NOMO-1 treated with dmso at 0.1 percent for 144 hours (cell line): ENCODE measurements around the gene GALNT5.
"Not testable (repeated sequence)": the region's sequence is repeated elsewhere in the genome, so short reads cannot be mapped to it uniquely, and the experiment has no call there.

Source experiments
- DNase-seq: peaks from one replicate; lab custom pipeline; 2025; ENCODE audit not compliant: unreplicated experiment; lab: John Stamatoyannopoulos, UW

GALNT5 gene

DNA sequence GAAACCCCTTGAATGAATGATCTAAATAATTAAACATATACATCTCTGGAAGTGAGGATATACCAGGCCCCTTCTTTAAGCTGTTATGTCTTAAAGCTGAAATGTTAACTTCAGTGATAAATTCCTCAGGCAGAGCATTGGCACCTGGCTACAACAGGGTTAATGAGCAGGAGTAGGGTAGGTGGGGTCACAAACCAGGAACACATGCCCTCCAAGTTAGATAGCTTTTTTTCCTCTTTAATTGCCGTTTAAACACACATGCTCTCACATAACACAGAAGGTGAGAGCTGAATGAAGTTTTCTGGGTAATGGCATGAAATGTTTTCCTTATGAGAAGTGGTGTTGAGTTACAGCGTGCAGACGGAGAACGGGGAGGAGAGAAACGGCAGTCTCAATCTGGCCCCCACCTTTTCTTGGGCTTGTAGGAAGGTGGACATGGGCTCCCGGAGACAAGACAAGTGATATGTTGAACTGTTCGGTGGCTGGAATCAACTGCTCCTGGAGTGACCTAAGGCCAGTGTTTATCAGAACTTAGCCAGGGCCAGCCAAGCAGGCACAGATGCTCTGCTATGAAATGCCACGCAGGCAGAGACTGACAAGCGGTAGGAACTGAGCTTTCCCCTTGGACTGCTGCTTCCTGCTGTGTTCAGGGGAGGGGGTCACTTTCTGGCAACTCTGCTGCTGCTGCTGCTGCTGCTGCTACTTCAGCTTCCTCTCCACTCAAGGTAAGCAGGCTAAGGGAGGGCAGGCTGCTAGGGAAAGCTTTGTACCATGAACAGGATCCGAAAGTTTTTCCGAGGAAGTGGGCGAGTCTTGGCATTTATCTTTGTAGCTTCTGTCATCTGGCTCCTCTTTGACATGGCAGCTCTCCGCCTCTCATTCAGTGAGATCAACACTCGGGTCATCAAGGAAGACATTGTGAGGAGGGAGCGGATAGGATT, at the start of gene GALNT5:
Gene GALNT5, plus strand, starts transcription at position 394 of the 941 bp plus-strand sequence. Its CDS starts 378 bp downstream, at position 772.
- no peak for DNase-seq

DNA sequence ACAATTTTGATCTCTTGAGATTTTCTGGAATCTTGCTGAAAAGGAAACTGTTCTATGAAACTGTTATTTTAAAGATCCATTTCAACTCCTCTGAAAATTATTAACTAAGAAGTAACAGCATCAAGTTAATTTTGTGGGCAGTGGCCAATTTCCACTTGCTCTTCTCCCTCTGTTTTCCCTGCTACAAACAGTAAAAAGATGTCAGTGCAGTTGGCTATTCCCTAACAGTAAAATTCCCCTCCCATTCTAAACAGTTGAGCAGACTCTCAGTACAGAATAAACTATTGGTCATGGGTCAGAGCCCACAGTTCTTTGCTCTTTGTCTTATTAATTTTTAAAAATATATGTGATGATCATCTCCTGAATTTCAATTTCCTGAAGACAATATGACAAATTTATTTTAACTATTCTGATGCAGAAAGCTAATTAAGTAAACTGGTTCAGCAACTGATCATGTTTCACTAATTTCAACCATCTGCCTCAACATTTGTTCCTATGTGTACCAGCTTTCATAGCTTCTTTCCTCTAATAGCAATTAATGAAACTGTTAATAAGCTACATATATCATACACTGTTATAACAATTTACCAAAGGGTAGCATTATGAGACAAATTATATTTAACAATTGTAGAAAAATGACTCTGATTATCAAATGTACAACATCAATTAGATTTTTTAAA, 41.1 kb upstream of the GALNT5 start:
- no peak for DNase-seq

DNA sequence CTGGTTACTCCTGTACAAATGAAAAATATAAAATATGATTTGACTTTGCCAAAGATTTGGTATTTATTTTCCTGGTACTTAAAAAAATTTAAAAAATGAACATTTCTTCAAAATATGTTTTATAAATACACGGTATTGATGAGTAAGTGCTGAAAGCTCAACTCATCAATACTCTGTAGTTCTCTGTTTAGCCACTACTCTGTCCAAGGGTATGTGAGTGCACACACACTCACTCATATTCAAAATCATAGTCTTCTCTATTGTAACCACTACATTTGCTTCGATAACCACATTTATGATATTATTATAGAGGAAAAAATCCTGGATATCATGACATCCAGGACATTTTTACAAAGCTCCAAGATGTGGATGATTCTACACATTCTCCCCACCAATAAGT, 40.1 kb upstream of the GALNT5 start:
- no peak for DNase-seq

- DNase-seq = no peak
Observed at GRCh38 chr2:157218911-157219310, 38.6 kb upstream of the GALNT5 start.

- no peak for DNase-seq
Observed at GRCh38 chr2:157220502-157220901, 37.0 kb upstream of the GALNT5 start.

GRCh38 chr2:157221394-157221988, 36.0 kb upstream of the GALNT5 start:
- no peak for DNase-seq

- no peak for DNase-seq
Observed at GRCh38 chr2:157223624-157224205, 33.8 kb upstream of the GALNT5 start.

DNA sequence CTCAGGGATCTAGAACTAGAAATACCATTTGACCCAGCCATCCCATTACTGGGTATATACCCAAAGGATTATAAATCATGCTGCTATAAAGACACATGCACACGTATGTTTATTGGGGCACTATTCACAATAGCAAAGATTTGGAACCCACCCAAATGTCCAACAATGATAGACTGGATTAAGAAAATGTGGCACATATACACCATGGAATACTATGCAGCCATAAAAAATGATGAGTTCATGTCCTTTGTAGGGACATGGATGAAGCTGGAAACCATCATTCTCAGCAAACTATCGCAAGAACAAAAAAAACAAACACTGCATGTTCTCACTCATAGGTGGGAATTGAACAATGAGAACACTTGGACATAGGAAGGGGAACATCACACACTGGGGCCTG, 33.1 kb upstream of the GALNT5 start:
- DNase-seq = not testable (repeated sequence)

GRCh38 chr2:157227592-157227991, 29.9 kb upstream of the GALNT5 start:
- no peak for DNase-seq

DNA sequence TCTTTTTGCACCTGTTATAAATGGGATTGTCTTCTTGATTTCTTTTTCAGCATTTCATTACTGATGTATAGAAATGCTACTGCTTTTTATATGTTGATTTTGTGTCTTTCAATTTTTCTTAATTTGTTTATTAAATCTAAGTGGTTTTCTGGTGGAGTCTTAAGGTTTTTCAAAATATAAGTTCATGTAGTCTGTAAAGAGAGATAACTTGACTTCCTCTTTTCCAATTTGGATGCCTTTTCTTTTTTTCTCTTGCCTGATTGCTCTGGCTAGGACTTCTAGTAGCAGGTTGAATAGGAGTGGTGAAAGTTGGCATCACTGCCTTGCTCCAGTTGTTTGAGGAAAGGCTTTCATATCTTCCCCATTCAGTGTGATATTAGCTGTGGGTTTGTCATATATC, 28.6 kb upstream of the GALNT5 start:
- no peak for DNase-seq

DNA sequence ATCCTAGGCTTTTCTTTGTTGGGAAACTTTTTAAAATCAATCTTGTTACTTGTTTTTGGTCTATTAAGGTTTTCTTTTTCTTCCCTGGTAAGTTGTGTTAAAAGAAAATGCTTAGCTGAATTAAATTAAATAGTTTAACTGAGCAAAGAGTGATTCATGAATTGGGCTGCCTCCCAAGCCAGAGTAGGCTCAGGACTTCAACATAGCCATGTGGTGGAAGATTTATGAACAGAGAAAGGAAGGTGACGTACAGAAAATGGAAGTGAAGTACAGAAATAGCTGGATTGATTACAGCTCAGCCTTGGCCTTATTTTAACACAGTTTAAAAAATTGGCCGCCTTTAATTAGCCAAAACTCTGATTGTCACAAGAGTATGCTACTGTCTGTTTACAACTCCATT, 27.9 kb upstream of the GALNT5 start:
- DNase-seq = no peak

DNA sequence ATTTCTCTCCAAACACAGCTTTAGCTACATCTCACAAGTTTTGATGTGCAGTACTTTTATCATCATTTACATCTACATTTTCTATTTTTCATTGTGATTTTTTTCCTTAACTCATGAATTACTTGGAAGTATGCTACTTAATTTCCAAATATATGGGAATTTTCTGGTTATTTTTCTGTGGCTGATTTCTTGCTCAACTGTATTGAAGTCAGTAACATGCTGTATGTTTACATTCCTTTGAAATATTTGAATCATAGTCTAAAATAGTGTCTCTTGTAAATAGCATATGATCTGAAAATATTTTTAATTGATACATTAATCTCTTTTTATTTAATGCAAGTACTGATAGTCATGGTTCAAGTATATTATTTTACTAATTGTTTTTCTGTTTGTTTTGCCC, 26.0 kb upstream of the GALNT5 start:
- no peak for DNase-seq

DNA sequence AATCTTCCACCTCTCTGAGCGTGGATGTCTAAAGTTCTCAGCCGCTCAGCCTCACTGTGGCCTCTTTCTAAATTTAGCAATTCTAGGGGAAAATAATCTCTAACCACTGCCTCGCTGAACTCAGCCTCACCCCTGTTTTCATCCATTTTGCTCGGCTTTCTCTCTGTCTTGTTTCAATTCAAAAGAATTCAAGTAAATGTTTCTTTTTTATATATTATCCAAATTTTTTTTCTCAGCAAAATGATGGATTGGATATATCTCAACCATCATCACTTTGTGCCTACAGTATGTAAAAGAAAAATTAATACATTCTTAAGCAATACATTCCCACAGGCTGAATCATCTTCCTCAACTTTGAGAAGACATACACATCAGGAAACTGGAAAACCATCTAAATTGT, 24.0 kb upstream of the GALNT5 start:
- DNase-seq = no peak

GRCh38 chr2:157236404-157236803, 21.1 kb upstream of the GALNT5 start:
- no peak for DNase-seq

DNA sequence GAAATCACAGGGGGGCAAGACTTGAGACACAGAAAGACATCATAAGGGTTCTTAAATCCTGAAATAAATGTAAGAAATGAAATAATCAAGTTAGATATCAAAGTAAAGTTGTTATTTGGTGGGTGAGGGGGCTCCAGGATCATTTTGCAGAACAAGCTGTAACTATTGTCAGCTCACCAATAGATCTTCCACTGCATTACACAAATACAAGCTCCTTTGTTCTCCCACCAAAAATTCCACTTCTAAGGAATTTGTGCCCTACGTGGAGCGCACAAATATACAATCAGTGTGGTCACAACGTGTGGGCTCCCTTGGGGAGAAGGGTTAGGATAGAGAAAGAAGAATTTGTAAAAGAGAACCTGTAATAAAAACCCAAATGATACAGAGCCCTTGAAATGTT, 19.2 kb upstream of the GALNT5 start:
- no peak for DNase-seq

GRCh38 chr2:157244691-157245090, 12.8 kb upstream of the GALNT5 start:
- no peak for DNase-seq

GRCh38 chr2:157245144-157245840, 12.2 kb upstream of the GALNT5 start:
- no peak for DNase-seq

GRCh38 chr2:157245846-157246764, 11.4 kb upstream of the GALNT5 start:
- DNase-seq = no peak

GRCh38 chr2:157246765-157247407, 10.6 kb upstream of the GALNT5 start:
- no peak for DNase-seq
